ENCODE results near the gene CSRP3. TPM values are rescaled to one million over a fixed set of nuclear protein-coding genes. Genes with fewer than 3 reads are reported as not detected.
"Not testable (repeated sequence)": the region's sequence is repeated elsewhere in the genome, so short reads cannot be mapped to it uniquely, and the experiment has no call there.

CSRP3 gene
- total and polyA plus RNA-seq, 4 donors = 0.08 TPM; not detected in 3

GRCh38 chr11:19145319-19145718 is 56.5 kb downstream of the CSRP3 start:
- DNase-seq (ENCODE audit: low spot score) = no peak
- no peak overlapping the region for H3K9ac ChIP-seq (ENCODE audit: low read depth in 1 of 2, low read length in 2 of 2)
- no peaks in the 10 kb centered on the region for H3K27me3 ChIP-seq (ENCODE audit: control insufficient read depth in 4 of 4, insufficient read depth in 4 of 4, low read length in 3 of 4)
- TF ChIP-seq YY1 (IDR thresholded peaks at IDR 0.05) = no peak
- TF ChIP-seq RAD21 (IDR thresholded peaks at IDR 0.05) = no peak
- no peak for TF ChIP-seq TAF1 (conservative IDR thresholded peaks at IDR 0.05)
- TF ChIP-seq FOXA1 (IDR thresholded peaks at IDR 0.05) = no peak
- TF ChIP-seq ATF3 (IDR thresholded peaks at IDR 0.05) = no peak
- no peak for TF ChIP-seq EGR1 (IDR thresholded peaks at IDR 0.05; ENCODE audit: low read depth in 2 of 2)
- no peak for TF ChIP-seq JUND (IDR thresholded peaks at IDR 0.05)
- no peak for TF ChIP-seq RXRA (IDR thresholded peaks at IDR 0.05)
- TF ChIP-seq MAX (IDR thresholded peaks at IDR 0.05) = no peak
- no peak for TF ChIP-seq SP1 (IDR thresholded peaks at IDR 0.05)
- no peak for TF ChIP-seq FOXA2 (IDR thresholded peaks at IDR 0.05)
- no peak for TF ChIP-seq NR2F2 (IDR thresholded peaks at IDR 0.05)
- TF ChIP-seq HNF4G (IDR thresholded peaks at IDR 0.05) = no peak
- TF ChIP-seq ZBTB33 (IDR thresholded peaks at IDR 0.05) = no peak
- no peak for TF ChIP-seq GABPA (IDR thresholded peaks at IDR 0.05 in 1 of 2, conservative IDR thresholded peaks at IDR 0.05 in 1 of 2)
- TF ChIP-seq CTCF (IDR thresholded peaks at IDR 0.05; ENCODE audit: low read depth, low read length, missing input control) = no peak
- TF ChIP-seq REST (IDR thresholded peaks at IDR 0.05) = no peak
- TF ChIP-seq HNF4A (conservative IDR thresholded peaks at IDR 0.05) = no peak
- 84% methylated on average over 3 of the region's 3 CpGs for WGBS
- no peak overlapping the region for H3K4me3 ChIP-seq (ENCODE audit: low read depth in 1 of 3, low read length in 3 of 3)
- H3K9me3 ChIP-seq (ENCODE audit: control insufficient read depth in 4 of 4, low read length in 3 of 4) = no peaks in the 10 kb centered on the region
- H3K36me3 ChIP-seq (ENCODE audit: control insufficient read depth in 4 of 4, insufficient read depth in 3 of 4, low read depth in 1 of 4, low read length in 3 of 4) = peaks cover 0 to 2% (median 0%) of the 10 kb centered on the region in 4 donors
- no peaks in the 10 kb centered on the region for H3K4me1 ChIP-seq (ENCODE audit: control insufficient read depth in 4 of 4, insufficient read depth in 4 of 4, low read length in 3 of 4)
- H3K27ac ChIP-seq (ENCODE audit: low read depth in 1 of 2, low read length in 2 of 2) = no peak overlapping the region

GRCh38 chr11:19136884-19137283 is 64.9 kb downstream of the CSRP3 start:
- H3K9me3 ChIP-seq (ENCODE audit: control insufficient read depth in 4 of 4, low read length in 3 of 4); H3K9ac ChIP-seq (ENCODE audit: low read depth in 1 of 2, low read length in 2 of 2); H3K36me3 ChIP-seq (ENCODE audit: control insufficient read depth in 4 of 4, insufficient read depth in 3 of 4, low read depth in 1 of 4, low read length in 3 of 4); H3K27ac ChIP-seq (ENCODE audit: low read depth in 1 of 2, low read length in 2 of 2); H3K27me3 ChIP-seq (ENCODE audit: control insufficient read depth in 4 of 4, insufficient read depth in 4 of 4, low read length in 3 of 4); H3K4me1 ChIP-seq (ENCODE audit: control insufficient read depth in 4 of 4, insufficient read depth in 4 of 4, low read length in 3 of 4); DNase-seq (ENCODE audit: low spot score); H3K4me3 ChIP-seq (ENCODE audit: low read depth in 1 of 3, low read length in 3 of 3): not testable (repeated sequence)
- 98% methylated on average over 4 of the region's 4 CpGs for WGBS

Data from liver (tissue), 9 donors.